Lower leg skin (tissue), 4 donors: ENCODE measurements around the gene TRMT6. TPM values are rescaled to one million over a fixed set of nuclear protein-coding genes. Genes with fewer than 3 reads are reported as not detected.

Source experiments
- DNase-seq, 2 donors: peaks; one replicate each; pipeline ENCODE4 v3.0.0-alpha.2; 2019; ENCODE audit warnings: low spot score in 2 of 2
- H3K4me3 ChIP-seq: fragments of 200-600 bp; sonication (generic); 2 replicates; pipeline ENCODE4 v1.5.1; 2017; ENCODE audit warnings: mild to moderate bottlenecking, low read depth; ENCODE audit not compliant: poor library complexity, severe bottlenecking
- CTCF ChIP-seq, 3 donors: fragments of 450-650 bp; IDR thresholded peaks; one replicate each; pipeline ENCODE4 v1.5.1; 2016; ENCODE audit warnings: antibody characterized with exemption in 3 of 3, mild to moderate bottlenecking in 3 of 3, moderate library complexity in 2 of 3
- POLR2A ChIP-seq, 2 donors: fragments of 450-650 bp; IDR thresholded peaks; one replicate each; pipeline ENCODE4 v1.6.1; 2016 to 2017; ENCODE audit warnings: antibody characterized with exemption in 2 of 2, mild to moderate bottlenecking in 1 of 2, moderate library complexity in 1 of 2
- WGBS, 2 donors: methylation state at CpG; one replicate each; pipeline ENCODE4 v1.1.5; 2018; 5-methylcytosine and 5-hydroxymethylcytosine counted together
- intact Hi-C: fragments of 100-400 bp; cut with DNase I; formaldehyde crosslinking; loops from one replicate; pipeline ENCODE4 v1.15.0; 2023; ENCODE audit warnings: low total_unique reads
- total RNA-seq, 4 donors: library from RNA; depleted of rRNA; stranded (reverse); fragments of >200 nt; gene quantifications; one replicate each; pipeline ENCODE4 v1.1.0, GENCODE V29; 2016

The TRMT6 gene
- total RNA-seq, 4 donors from 2014 or later: 10.2 to 16.1 (median 11.4) TPM

GRCh38 chr20:5890773-5891441 is 59.4 kb downstream of the TRMT6 start:
- intact Hi-C loops: no loop called here
- H3K4me3 ChIP-seq: no peak overlapping the region
- WGBS, 2 donors: 73 to 84% methylated on average over 10 of the region's 10 CpGs
- no peak for DNase-seq
- TF ChIP-seq POLR2A (IDR thresholded peaks at IDR 0.05) (no peak), CTCF (IDR thresholded peaks at IDR 0.05) (no peak)

- intact Hi-C loops: no loop called here
- no peak for DNase-seq
- H3K4me3 ChIP-seq: no peak overlapping the region
- 34 to 59% methylated on average over 1 of the region's 1 CpG for WGBS, 2 donors
- TF ChIP-seq POLR2A (IDR thresholded peaks at IDR 0.05) (no peak), CTCF (IDR thresholded peaks at IDR 0.05) (no peak)
Observed at GRCh38 chr20:5888041-5888440, 62.3 kb downstream of the TRMT6 start.

GRCh38 chr20:5887386-5887785 is 62.9 kb downstream of the TRMT6 start:
- DNase-seq: no peak
- no peak overlapping the region for H3K4me3 ChIP-seq
- WGBS, 2 donors: 65 to 71% methylated on average over 5 of the region's 5 CpGs
- TF ChIP-seq POLR2A (IDR thresholded peaks at IDR 0.05) (no peak), CTCF (IDR thresholded peaks at IDR 0.05) (no peak)
- intact Hi-C loops: no loop called here

Other genes with a start within 250 kb of the TRMT6 start
- 1 to 10 TPM; 1.7 to 4.2 (median 3.4) TPM for gene SHLD1, start 200.1 kb downstream of the TRMT6 start, total RNA-seq
- gene CHGB, start 39.0 kb downstream of the TRMT6 start, total RNA-seq: under 1 TPM in 1 of 4 donors, not detected in 3; 0.13 TPM
- 1 to 10 TPM; 2.4 to 5.1 (median 4.3) TPM for gene MCM8, start 119 bp upstream of the TRMT6 start, total RNA-seq
- gene CRLS1, start 55.6 kb upstream of the TRMT6 start, total RNA-seq: 10 to 100 TPM; 23.0 to 29.0 (median 25.3) TPM
- gene LRRN4, start 103.5 kb upstream of the TRMT6 start, total RNA-seq: not detected
- gene FERMT1, start 172.5 kb upstream of the TRMT6 start, total RNA-seq: 10 to 100 TPM; 24.2 to 33.0 (median 27.8) TPM